ENCODE data around the gene BICD1. TPM values are rescaled to one million over a fixed set of nuclear protein-coding genes. Genes with fewer than 3 reads are reported as not detected.

Gene BICD1
- total RNA-seq, 6 donors from 2014 or later = 11.3 to 44.0 (median 15.4) TPM

DNA sequence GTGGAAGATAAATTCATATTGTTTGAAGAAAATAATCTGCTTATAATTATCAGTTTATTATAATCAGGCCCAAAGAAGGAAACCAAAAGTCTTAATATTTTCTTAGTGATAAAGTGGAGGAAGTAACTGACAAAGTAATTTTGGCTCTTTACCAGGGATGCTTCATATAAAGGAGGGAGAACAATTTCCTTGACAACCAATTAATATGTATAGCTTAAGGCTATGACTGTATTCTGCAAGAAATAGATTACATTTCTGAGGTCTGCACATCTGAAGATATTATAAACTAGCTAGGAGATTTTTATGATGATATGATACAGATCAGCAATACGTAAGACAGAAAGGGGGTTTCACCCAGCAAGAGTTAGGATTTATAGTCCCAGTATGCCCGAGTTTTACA lies 90.8 kb downstream of the BICD1 start:
- no peak overlapping the region for H3K27ac ChIP-seq
- DNase-seq (no peak), ATAC-seq (ENCODE audit: low FRiP score in 2 of 2) (no peak)
- no peaks in the 10 kb centered on the region for H3K4me1 ChIP-seq
- H3K4me3 ChIP-seq = no peak overlapping the region
- TF ChIP-seq, protein P1, sequence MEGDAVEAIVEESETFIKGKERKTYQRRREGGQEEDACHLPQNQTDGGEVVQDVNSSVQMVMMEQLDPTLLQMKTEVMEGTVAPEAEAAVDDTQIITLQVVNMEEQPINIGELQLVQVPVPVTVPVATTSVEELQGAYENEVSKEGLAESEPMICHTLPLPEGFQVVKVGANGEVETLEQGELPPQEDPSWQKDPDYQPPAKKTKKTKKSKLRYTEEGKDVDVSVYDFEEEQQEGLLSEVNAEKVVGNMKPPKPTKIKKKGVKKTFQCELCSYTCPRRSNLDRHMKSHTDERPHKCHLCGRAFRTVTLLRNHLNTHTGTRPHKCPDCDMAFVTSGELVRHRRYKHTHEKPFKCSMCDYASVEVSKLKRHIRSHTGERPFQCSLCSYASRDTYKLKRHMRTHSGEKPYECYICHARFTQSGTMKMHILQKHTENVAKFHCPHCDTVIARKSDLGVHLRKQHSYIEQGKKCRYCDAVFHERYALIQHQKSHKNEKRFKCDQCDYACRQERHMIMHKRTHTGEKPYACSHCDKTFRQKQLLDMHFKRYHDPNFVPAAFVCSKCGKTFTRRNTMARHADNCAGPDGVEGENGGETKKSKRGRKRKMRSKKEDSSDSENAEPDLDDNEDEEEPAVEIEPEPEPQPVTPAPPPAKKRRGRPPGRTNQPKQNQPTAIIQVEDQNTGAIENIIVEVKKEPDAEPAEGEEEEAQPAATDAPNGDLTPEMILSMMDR (IDR thresholded peaks at IDR 0.05) = no peak
- TF ChIP-seq POLR2A (IDR thresholded peaks at IDR 0.05) (no peak), POLR2AphosphoS5 (IDR thresholded peaks at IDR 0.05) (no peak), EP300 (IDR thresholded peaks at IDR 0.05) (no peak)
- H3K36me3 ChIP-seq = no peaks in the 10 kb centered on the region
- peaks cover 0 to 4% (median 1%) of the 10 kb centered on the region in 4 donors for H3K9me3 ChIP-seq
- WGBS, 2 donors = 53 to 69% methylated on average over 2 of the region's 2 CpGs
- H3K27me3 ChIP-seq = no peaks in the 10 kb centered on the region

DNA sequence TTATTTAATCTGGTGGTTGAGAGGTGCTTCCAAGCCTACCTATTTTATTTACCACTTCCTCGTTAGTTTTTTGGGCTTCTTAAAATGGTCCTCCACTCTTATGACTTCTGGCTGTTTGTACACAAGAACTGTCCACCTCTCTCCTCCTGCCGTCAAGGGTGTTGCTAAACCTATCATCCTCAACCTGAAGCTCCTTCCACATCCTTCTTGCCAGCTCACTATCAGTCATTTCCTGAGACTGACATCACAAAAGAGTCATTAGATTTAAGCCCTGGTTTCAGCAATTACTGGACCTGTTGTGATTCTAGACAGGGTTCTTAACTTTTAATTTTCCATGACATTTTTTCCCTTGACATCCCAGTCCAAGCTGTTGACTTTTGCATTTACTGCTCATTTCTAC lies 91.9 kb downstream of the BICD1 start:
- DNase-seq = no peak
- 78 to 83% methylated on average over 2 of the region's 2 CpGs for WGBS, 2 donors

DNA sequence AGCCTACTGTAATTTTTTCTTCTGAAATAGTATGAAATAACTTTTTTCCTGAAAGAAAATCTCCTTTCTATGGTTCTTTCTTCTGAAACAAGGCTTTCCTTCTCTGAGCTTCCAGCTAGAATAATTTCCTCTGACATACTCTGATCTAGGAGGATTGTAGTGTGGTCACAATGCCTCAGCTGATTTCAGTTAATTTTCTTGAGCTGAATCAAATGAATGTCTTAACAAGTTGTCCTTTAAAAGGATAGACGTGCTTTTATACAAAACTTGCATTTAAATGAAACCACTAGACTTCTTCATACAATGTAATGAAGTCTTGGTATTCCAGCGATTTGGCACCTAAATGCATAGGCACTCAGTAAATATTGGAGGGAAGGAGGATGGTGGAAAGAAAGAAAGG lies 94.4 kb downstream of the BICD1 start:
- TF ChIP-seq, protein P1 (IDR thresholded peaks at IDR 0.05) = no peak
- TF ChIP-seq POLR2A (IDR thresholded peaks at IDR 0.05) (no peak), EP300 (IDR thresholded peaks at IDR 0.05) (no peak), POLR2AphosphoS5 (IDR thresholded peaks at IDR 0.05) (no peak)
- Histone ChIP-seq H3K27me3 (no peaks in the 10 kb centered on the region), H3K4me3 (no peak overlapping the region), H3K9me3 (no peaks in the 10 kb centered on the region), H3K27ac (no peak overlapping the region), H3K36me3 (no peaks in the 10 kb centered on the region), H3K4me1 (no peaks in the 10 kb centered on the region)
- WGBS, 2 donors = 77 to 83% methylated on average over 2 of the region's 2 CpGs
- DNase-seq (no peak), ATAC-seq (ENCODE audit: low FRiP score in 2 of 2) (no peak)

More for the DNA sequence above, 91.9 kb downstream of the BICD1 start:
- ATAC-seq (ENCODE audit: low FRiP score in 2 of 2) = no peak
- Histone ChIP-seq H3K4me1 (no peaks in the 10 kb centered on the region), H3K9me3 (peaks cover 0 to 4% (median 1%) of the 10 kb centered on the region in 4 donors), H3K4me3 (no peak overlapping the region), H3K27ac (no peak overlapping the region), H3K27me3 (no peaks in the 10 kb centered on the region), H3K36me3 (no peaks in the 10 kb centered on the region)
- TF ChIP-seq, protein P1 (IDR thresholded peaks at IDR 0.05) = no peak
- no peak for TF ChIP-seq POLR2AphosphoS5 (IDR thresholded peaks at IDR 0.05)

DNA sequence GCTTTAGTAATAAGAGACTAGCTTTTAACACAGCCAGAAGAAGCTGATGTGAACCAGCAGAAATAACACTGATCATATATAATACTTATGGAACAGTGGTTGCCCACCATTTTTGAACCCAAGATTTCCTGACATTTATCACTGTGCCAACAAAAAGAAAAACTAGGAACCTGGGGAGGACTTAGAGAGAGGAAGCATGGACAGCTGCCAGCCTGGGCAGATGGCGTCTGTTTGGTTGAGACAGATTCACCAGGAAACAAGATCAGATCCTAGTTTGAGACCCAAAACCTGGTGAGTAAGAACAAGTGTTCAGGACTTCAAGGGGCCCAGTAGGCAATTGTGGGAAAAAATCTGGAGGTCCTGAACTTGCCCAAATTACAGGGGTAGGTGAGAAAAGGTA lies 95.3 kb downstream of the BICD1 start:
- WGBS, 2 donors = 56 to 62% methylated on average over 1 of the region's 1 CpG
- no peak overlapping the region for H3K27ac ChIP-seq
- TF ChIP-seq POLR2A (IDR thresholded peaks at IDR 0.05) = no peak
- no peak for TF ChIP-seq EP300 (IDR thresholded peaks at IDR 0.05)
- TF ChIP-seq POLR2AphosphoS5 (IDR thresholded peaks at IDR 0.05) = no peak
- TF ChIP-seq, protein P1 (IDR thresholded peaks at IDR 0.05) = no peak
- no peaks in the 10 kb centered on the region for H3K9me3 ChIP-seq
- no peak for ATAC-seq (ENCODE audit: low FRiP score in 2 of 2)
- no peaks in the 10 kb centered on the region for H3K4me1 ChIP-seq
- H3K36me3 ChIP-seq = no peaks in the 10 kb centered on the region
- no peak for DNase-seq
- no peaks in the 10 kb centered on the region for H3K27me3 ChIP-seq
- H3K4me3 ChIP-seq = no peak overlapping the region

DNA sequence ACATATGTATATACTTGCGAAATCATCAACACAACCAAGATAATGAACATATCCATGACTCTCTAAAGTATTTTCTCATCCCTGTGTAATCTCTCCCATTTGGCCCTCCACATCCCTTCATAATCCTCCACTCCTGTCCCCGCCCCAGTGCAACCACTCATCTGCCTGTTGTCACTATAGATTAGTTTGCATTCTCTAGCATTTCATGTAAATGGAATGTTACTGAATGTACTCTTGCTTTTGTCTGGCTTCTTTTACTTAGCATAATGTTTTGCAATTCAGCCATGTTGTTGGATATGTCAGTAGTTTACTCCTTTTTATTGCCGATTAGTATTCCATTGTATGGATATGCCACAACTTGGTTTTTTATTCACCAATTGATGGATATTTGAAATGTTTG lies 99.1 kb downstream of the BICD1 start:
- H3K36me3 ChIP-seq = no peaks in the 10 kb centered on the region
- no peaks in the 10 kb centered on the region for H3K9me3 ChIP-seq
- no peak for TF ChIP-seq POLR2AphosphoS5 (IDR thresholded peaks at IDR 0.05)
- TF ChIP-seq POLR2A (IDR thresholded peaks at IDR 0.05) = no peak
- TF ChIP-seq, protein P1 (IDR thresholded peaks at IDR 0.05) = no peak
- TF ChIP-seq EP300 (IDR thresholded peaks at IDR 0.05) = no peak
- ATAC-seq (ENCODE audit: low FRiP score in 2 of 2) (no peak), DNase-seq (no peak)
- H3K27ac ChIP-seq = no peak overlapping the region
- WGBS, 2 donors = 96 to 97% methylated on average over 3 of the region's 3 CpGs
- H3K27me3 ChIP-seq = no peaks in the 10 kb centered on the region
- H3K4me3 ChIP-seq = no peak overlapping the region
- no peaks in the 10 kb centered on the region for H3K4me1 ChIP-seq
